ENCODE results near the gene FNDC4. TPM values are rescaled to one million over a fixed set of nuclear protein-coding genes. Genes with fewer than 3 reads are reported as not detected.

Gene FNDC4
- total RNA-seq, 1 experiment from 2014 or later = 14.1 TPM

DNA sequence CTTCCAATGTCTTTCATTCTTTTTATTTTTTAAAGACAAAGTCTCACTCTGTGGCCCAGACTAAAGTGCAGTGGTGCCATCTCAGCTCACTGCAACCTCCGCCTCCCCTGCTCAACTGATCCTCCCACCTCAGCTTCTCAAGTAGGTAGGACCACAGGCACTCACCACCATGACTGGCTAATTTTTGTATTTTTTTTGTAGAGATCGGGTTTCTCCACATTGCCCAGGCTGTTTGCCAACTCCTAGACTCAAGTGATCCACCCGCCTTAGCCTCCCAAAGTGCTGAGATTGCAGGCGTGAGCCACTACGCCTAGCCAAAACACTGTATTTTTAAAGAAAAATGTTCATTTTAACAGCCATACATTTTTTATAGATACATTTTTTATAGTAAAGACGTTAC, 14.3 kb upstream of the FNDC4 start (continued):
- no peak for TF ChIP-seq ERG (CRISPR knock-in tag; IDR thresholded peaks at IDR 0.05)
- TF ChIP-seq NR1H2 (CRISPR knock-in tag; IDR thresholded peaks at IDR 0.05) = no peak
- no peak for TF ChIP-seq USF1 (CRISPR knock-in tag; IDR thresholded peaks at IDR 0.05)
- no peak for TF ChIP-seq USF2 (CRISPR knock-in tag; IDR thresholded peaks at IDR 0.05)
- TF ChIP-seq, protein P1, sequence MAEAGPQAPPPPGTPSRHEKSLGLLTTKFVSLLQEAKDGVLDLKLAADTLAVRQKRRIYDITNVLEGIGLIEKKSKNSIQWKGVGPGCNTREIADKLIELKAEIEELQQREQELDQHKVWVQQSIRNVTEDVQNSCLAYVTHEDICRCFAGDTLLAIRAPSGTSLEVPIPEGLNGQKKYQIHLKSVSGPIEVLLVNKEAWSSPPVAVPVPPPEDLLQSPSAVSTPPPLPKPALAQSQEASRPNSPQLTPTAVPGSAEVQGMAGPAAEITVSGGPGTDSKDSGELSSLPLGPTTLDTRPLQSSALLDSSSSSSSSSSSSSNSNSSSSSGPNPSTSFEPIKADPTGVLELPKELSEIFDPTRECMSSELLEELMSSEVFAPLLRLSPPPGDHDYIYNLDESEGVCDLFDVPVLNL (CRISPR knock-in tag; IDR thresholded peaks at IDR 0.05; ENCODE audit: borderline replicate concordance, low read depth) = no peak
- no peak for TF ChIP-seq ELF4 (CRISPR knock-in tag; IDR thresholded peaks at IDR 0.05; ENCODE audit: low read depth)

DNA sequence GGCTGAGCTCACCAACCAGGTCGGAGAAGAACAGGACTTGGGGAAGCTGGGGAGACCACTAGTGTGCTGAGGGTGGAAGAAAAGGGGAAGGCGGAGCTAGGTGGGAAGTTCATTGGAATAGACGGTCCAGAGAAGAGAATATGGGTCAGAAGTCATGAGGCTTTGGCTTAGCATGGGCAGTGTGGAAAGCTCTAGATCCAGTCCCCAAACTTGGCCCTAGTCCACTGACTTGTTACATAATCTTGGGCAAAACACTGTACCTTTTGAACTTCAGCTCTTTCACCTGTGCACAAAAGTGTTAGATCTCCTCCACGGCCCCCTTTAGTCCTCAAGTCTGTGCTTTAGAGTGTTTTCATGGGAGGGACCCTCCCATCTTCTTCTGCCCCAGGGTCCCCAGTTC, 12.3 kb upstream of the FNDC4 start:
- H3K4me1 Mint-ChIP-seq = peaks cover 11% of the 10 kb centered on the region
- POLR2A ChIA-PET = interaction anchor here (0.6 to 1.2 kb wide), 2 partner anchors 8 to 17 kb away, joined by 3 read pairs; no protein-coding TSS in a partner anchor
- H3K9me3 Mint-ChIP-seq = peaks cover 6% of the 10 kb centered on the region; the same call in 1 of the 2 replicates
- CTCF ChIA-PET = no interaction called here
- H3K27ac Mint-ChIP-seq = no peak overlapping the region
- TF ChIP-seq NFE2L1 (CRISPR knock-in tag; IDR thresholded peaks at IDR 0.05) (no peak), GRHL2 (CRISPR knock-in tag; IDR thresholded peaks at IDR 0.05; ENCODE audit: insufficient replicate concordance, severe bottlenecking) (no peak), CDX4 (CRISPR knock-in tag; IDR thresholded peaks at IDR 0.05; ENCODE audit: borderline replicate concordance) (no peak), STAT6 (CRISPR knock-in tag; conservative IDR thresholded peaks at IDR 0.05; ENCODE audit: low read depth) (no peak), E2F1 (CRISPR knock-in tag; IDR thresholded peaks at IDR 0.05) (no peak), ZNF232 (CRISPR knock-in tag; IDR thresholded peaks at IDR 0.05) (no peak), MXD4 (CRISPR knock-in tag; IDR thresholded peaks at IDR 0.05; ENCODE audit: borderline replicate concordance) (no peak), SMAD4 (CRISPR knock-in tag; IDR thresholded peaks at IDR 0.05) (no peak), IRF1 (CRISPR knock-in tag; IDR thresholded peaks at IDR 0.05) (no peak)
- TF ChIP-seq, protein P2, sequence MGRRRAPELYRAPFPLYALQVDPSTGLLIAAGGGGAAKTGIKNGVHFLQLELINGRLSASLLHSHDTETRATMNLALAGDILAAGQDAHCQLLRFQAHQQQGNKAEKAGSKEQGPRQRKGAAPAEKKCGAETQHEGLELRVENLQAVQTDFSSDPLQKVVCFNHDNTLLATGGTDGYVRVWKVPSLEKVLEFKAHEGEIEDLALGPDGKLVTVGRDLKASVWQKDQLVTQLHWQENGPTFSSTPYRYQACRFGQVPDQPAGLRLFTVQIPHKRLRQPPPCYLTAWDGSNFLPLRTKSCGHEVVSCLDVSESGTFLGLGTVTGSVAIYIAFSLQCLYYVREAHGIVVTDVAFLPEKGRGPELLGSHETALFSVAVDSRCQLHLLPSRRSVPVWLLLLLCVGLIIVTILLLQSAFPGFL (CRISPR knock-in tag; IDR thresholded peaks at IDR 0.05; ENCODE audit: borderline replicate concordance) = no peak
- TF ChIP-seq, protein P3, sequence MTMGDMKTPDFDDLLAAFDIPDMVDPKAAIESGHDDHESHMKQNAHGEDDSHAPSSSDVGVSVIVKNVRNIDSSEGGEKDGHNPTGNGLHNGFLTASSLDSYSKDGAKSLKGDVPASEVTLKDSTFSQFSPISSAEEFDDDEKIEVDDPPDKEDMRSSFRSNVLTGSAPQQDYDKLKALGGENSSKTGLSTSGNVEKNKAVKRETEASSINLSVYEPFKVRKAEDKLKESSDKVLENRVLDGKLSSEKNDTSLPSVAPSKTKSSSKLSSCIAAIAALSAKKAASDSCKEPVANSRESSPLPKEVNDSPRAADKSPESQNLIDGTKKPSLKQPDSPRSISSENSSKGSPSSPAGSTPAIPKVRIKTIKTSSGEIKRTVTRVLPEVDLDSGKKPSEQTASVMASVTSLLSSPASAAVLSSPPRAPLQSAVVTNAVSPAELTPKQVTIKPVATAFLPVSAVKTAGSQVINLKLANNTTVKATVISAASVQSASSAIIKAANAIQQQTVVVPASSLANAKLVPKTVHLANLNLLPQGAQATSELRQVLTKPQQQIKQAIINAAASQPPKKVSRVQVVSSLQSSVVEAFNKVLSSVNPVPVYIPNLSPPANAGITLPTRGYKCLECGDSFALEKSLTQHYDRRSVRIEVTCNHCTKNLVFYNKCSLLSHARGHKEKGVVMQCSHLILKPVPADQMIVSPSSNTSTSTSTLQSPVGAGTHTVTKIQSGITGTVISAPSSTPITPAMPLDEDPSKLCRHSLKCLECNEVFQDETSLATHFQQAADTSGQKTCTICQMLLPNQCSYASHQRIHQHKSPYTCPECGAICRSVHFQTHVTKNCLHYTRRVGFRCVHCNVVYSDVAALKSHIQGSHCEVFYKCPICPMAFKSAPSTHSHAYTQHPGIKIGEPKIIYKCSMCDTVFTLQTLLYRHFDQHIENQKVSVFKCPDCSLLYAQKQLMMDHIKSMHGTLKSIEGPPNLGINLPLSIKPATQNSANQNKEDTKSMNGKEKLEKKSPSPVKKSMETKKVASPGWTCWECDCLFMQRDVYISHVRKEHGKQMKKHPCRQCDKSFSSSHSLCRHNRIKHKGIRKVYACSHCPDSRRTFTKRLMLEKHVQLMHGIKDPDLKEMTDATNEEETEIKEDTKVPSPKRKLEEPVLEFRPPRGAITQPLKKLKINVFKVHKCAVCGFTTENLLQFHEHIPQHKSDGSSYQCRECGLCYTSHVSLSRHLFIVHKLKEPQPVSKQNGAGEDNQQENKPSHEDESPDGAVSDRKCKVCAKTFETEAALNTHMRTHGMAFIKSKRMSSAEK (CRISPR knock-in tag; IDR thresholded peaks at IDR 0.05; ENCODE audit: borderline replicate concordance) = no peak
- TF ChIP-seq, protein P4, sequence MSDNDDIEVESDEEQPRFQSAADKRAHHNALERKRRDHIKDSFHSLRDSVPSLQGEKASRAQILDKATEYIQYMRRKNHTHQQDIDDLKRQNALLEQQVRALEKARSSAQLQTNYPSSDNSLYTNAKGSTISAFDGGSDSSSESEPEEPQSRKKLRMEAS (CRISPR knock-in tag; IDR thresholded peaks at IDR 0.05) = no peak
- H3K36me3 Mint-ChIP-seq = no peaks in the 10 kb centered on the region
- ATAC-seq (no peak), DNase-seq (ENCODE audit: low spot score) (no peak)
- H3K4me3 Mint-ChIP-seq = no peak overlapping the region
- 0 out of 2 replicates have a peak, but pooled peaks cover 4% of the 10 kb centered on the region for H3K27me3 Mint-ChIP-seq (ENCODE audit: low read depth)

All from WTC11 (cell line).